Calu3 (cell line): Measurements from ENCODE around the gene FHAD1. TPM values are rescaled to one million over a fixed set of nuclear protein-coding genes. Genes with fewer than 3 reads are reported as not detected.

Experiments
- BruUV-seq: library from RNA; stranded (reverse); fragments of 400-500 nt; replicated peaks from 2 replicates; lab custom pipeline; 2021; lab: Mats Ljungman, UMichigan
- CTCF ChIA-PET: fragments of 300-600 bp; sonication (Branson Sonifier 250); formaldehyde crosslinking; loops from one replicate; lab custom pipeline; 2022; ENCODE audit warnings: antibody characterized with exemption; lab: Charles Lee
- DNase-seq: peaks from one replicate; pipeline ENCODE4 v3.0.0; 2022
- H3K27ac Mint-ChIP-seq: one replicate; pipeline ENCODE4 v1.8.0; 2022; ENCODE audit warnings: mixed read lengths; ENCODE audit not compliant: unreplicated experiment
- H3K27me3 Mint-ChIP-seq: one replicate; pipeline ENCODE4 v1.8.0; 2022; ENCODE audit warnings: mixed read lengths; ENCODE audit not compliant: unreplicated experiment
- H3K36me3 Mint-ChIP-seq: one replicate; pipeline ENCODE4 v1.8.0; 2022; ENCODE audit warnings: mild to moderate bottlenecking, moderate library complexity, mixed read lengths; ENCODE audit not compliant: insufficient read depth, unreplicated experiment
- H3K4me1 Mint-ChIP-seq: one replicate; pipeline ENCODE4 v1.8.0; 2022; ENCODE audit warnings: mild to moderate bottlenecking, low read depth, mixed read lengths; ENCODE audit not compliant: unreplicated experiment
- H3K4me3 Mint-ChIP-seq: one replicate; pipeline ENCODE4 v1.8.0; 2022; ENCODE audit warnings: mild to moderate bottlenecking, low read depth, moderate library complexity, mixed read lengths; ENCODE audit not compliant: unreplicated experiment
- H3K9me3 Mint-ChIP-seq: one replicate; pipeline ENCODE4 v1.8.0; 2022; ENCODE audit warnings: low read depth, mixed read lengths; ENCODE audit not compliant: unreplicated experiment
- CTCF ChIP-seq: fragments of 200-600 bp; IDR thresholded peaks from one replicate; pipeline ENCODE4 v1.8.0; 2022; ENCODE audit warnings: antibody characterized with exemption; ENCODE audit not compliant: unreplicated experiment
- intact Hi-C: fragments of 100-400 bp; cut with micrococcal nuclease; formaldehyde crosslinking; loops from one replicate; pipeline ENCODE4 v1.10.0; 2022; ENCODE audit not compliant: unreplicated experiment
- total RNA-seq: library from RNA; stranded (reverse); gene quantifications from 2 replicates; pipeline ENCODE4 v1.2.3, GENCODE V29; 2022

FHAD1 gene
- total RNA-seq, 1 experiment from 2014 or later = 2.7 TPM

DNA sequence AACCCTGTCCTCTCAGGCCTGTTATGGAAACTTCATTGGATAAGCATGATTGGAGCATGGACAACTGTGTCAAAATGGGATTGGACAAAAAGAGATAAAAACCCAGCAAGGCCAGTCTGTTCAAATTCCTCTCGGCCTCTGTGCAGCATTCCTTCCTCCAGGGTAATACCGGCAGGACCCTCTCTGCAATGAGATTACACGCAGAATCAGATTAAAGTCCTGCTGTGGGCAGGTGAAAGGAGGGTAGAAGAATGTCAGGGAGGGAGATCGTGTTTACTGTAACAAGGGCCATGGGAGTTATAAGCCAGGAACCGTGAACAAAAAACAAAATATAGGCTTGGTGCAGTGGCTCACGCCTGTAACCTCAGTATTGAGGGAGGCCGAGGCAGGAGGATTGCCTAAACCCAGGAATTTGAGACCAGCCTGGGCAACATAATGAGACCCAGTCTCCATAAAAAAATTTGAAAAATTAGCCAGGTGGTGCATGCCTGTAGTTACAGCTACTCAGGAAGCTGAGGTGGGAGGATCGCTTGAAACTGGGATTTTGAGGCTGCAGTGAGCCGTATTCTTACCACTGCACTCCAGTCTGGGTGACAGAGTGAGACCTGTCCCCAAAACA, 157.0 kb downstream of the FHAD1 start:
- Mint-ChIP-seq H3K4me3 (no peak overlapping the region), H3K4me1 (no peaks in the 10 kb centered on the region), H3K36me3 (peaks cover 3% of the 10 kb centered on the region), H3K27ac (no peak overlapping the region), H3K9me3 (no peaks in the 10 kb centered on the region), H3K27me3 (peaks cover 14% of the 10 kb centered on the region)
- intact Hi-C loops = no loop called here
- no peak for DNase-seq
- CTCF ChIA-PET = no interaction called here
- no peak for TF ChIP-seq CTCF
- no TSS peak for BruUV-seq

- BruUV-seq = no TSS peak
- H3K36me3 Mint-ChIP-seq = peaks cover 15% of the 10 kb centered on the region
- no peaks in the 10 kb centered on the region for H3K4me1 Mint-ChIP-seq
- CTCF ChIA-PET = no interaction called here
- DNase-seq = no peak
- H3K9me3 Mint-ChIP-seq = no peaks in the 10 kb centered on the region
- H3K4me3 Mint-ChIP-seq = no peak overlapping the region
- H3K27ac Mint-ChIP-seq = no peak overlapping the region
- peaks cover 14% of the 10 kb centered on the region for H3K27me3 Mint-ChIP-seq
- no peak for TF ChIP-seq CTCF
- intact Hi-C loops = no loop called here
Measured at GRCh38 chr1:15405106-15405850, 158.3 kb downstream of the FHAD1 start.

- Mint-ChIP-seq H3K4me1 (peaks cover 4% of the 10 kb centered on the region), H3K9me3 (no peaks in the 10 kb centered on the region), H3K27me3 (peaks cover 14% of the 10 kb centered on the region), H3K27ac (no peak overlapping the region), H3K4me3 (no peak overlapping the region), H3K36me3 (peaks cover 31% of the 10 kb centered on the region)
- DNase-seq = no peak
- CTCF ChIA-PET = interaction anchor here (0.6 to 0.7 kb wide), 3 partner anchors 74 to 1791 kb away, joined by 3 to 4 read pairs (median 4); no protein-coding TSS in a partner anchor
- TF ChIP-seq CTCF = no peak
- no TSS peak for BruUV-seq
- intact Hi-C loops = no loop called here
Measured at GRCh38 chr1:15406614-15407559, 159.9 kb downstream of the FHAD1 start.

DNA sequence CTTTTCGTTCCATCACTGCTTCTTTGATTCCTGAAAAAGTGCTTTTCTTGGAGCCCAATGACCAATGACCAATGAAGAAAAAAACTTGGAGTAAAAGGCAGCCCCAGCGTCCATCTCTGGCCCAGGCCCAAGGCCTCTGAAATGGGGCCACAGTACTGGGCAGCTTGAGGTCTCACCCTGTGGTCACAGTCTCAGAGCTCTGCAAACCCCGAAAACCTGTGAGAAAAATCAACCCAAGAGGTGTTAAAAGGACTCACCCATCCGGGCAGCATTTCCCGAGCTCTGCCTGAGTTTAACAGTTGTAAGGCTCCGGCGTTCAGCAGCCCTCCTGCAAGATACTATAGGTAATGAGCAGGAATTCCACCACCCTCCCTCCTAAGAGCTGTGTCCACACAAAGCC, 160.6 kb downstream of the FHAD1 start:
- CTCF ChIA-PET = no interaction called here
- H3K4me3 Mint-ChIP-seq = no peak overlapping the region
- BruUV-seq = no TSS peak
- no peak for TF ChIP-seq CTCF
- H3K36me3 Mint-ChIP-seq = peaks cover 34% of the 10 kb centered on the region
- H3K4me1 Mint-ChIP-seq = peaks cover 11% of the 10 kb centered on the region
- H3K27ac Mint-ChIP-seq = no peak overlapping the region
- DNase-seq = no peak
- intact Hi-C loops = no loop called here
- H3K9me3 Mint-ChIP-seq = no peaks in the 10 kb centered on the region
- H3K27me3 Mint-ChIP-seq = peaks cover 14% of the 10 kb centered on the region
